DMS 273 (cell line): ENCODE data around the gene CC2D2A.

Experiments
- DNase-seq: peaks from one replicate; lab custom pipeline; 2025; ENCODE audit not compliant: unreplicated experiment; lab: John Stamatoyannopoulos, UW

Gene CC2D2A

GRCh38 chr4:15636818-15637217, 167.1 kb downstream of the CC2D2A start:
- no peak for DNase-seq

GRCh38 chr4:15638418-15638817, 168.7 kb downstream of the CC2D2A start:
- DNase-seq = no peak

- no peak for DNase-seq
These were observed 178.9 kb downstream of the CC2D2A start for GRCh38 chr4:15648600-15648999.

- DNase-seq = peak; percentile 69
These were observed 180.3 kb downstream of the CC2D2A start for GRCh38 chr4:15649914-15650545.
